ENCODE data around the gene TULP3.

- TF ChIP-seq CTCF (optimal IDR thresholded peaks at IDR 0.05 in 1 of 3, IDR thresholded peaks at IDR 0.05 in 1 of 3, conservative IDR thresholded peaks at IDR 0.05 in 1 of 3; ENCODE audit: extremely low read depth in 1 of 3, insufficient read depth in 2 of 3, low read length in 3 of 3) (no peak), EZH2 (IDR thresholded peaks at IDR 0.05; ENCODE audit: low read length) (no peak)
Measured at GRCh38 chr12:2976581-2976996, 85.9 kb downstream of the TULP3 start.

All from keratinocyte (primary cell).